Thyroid gland (tissue), 4 donors: ENCODE data around the gene ANGPT4.
A peak's percentile ranks its signal among the peaks of the same experiment; 100 is the strongest.

Source experiments
- POLR2A ChIP-seq, 2 donors: fragments of 450-650 bp; IDR thresholded peaks; one replicate each; pipeline ENCODE4 v1.6.1; 2017; ENCODE audit warnings: antibody characterized with exemption in 2 of 2, mild to moderate bottlenecking in 2 of 2, moderate library complexity in 1 of 2
- TF ChIP-seq, protein P1 (sequence below), 6 experiments: fragments of 200-600 bp in 3 of 6; fragments of 450-650 bp in 3 of 6; sonication (generic) in 3 of 6; IDR thresholded peaks; one replicate each; pipeline ENCODE4 v1.5.1; 2016 to 2019; ENCODE audit warnings: antibody characterized with exemption in 6 of 6, mild to moderate bottlenecking in 2 of 6, inconsistent platforms in 1 of 6, moderate library complexity in 1 of 6

DNA sequence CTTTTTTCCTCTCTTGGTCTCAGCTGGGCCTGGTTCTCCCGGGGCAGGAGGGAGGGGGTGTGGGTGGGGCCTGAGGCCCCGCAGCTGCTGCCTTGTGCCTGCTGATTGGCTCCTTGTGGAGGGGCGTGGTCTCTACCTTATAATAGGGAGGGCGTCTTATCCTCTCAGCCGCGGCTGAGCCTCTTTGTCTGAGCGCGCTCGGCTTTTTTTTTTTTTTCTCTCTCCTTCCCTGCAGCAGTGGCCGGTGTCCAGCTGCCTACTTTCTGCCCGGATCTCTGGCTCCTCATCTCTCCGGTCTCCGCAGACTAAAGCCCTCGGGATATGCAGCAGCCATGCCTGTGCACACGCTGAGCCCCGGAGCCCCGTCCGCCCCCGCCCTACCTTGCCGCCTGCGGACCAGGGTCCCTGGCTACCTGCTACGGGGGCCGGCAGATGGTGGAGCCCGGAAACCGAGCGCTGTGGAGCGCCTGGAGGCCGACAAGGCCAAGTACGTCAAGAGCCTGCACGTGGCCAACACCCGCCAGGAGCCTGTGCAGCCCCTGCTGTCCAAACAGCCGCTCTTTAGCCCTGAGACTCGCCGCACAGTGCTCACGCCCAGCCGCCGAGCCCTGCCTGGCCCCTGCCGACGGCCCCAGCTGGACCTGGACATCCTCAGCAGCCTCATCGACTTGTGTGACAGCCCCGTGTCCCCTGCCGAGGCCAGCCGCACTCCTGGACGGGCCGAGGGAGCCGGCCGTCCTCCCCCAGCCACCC is 71.5 kb downstream of the ANGPT4 start:
- TF ChIP-seq, protein P1, sequence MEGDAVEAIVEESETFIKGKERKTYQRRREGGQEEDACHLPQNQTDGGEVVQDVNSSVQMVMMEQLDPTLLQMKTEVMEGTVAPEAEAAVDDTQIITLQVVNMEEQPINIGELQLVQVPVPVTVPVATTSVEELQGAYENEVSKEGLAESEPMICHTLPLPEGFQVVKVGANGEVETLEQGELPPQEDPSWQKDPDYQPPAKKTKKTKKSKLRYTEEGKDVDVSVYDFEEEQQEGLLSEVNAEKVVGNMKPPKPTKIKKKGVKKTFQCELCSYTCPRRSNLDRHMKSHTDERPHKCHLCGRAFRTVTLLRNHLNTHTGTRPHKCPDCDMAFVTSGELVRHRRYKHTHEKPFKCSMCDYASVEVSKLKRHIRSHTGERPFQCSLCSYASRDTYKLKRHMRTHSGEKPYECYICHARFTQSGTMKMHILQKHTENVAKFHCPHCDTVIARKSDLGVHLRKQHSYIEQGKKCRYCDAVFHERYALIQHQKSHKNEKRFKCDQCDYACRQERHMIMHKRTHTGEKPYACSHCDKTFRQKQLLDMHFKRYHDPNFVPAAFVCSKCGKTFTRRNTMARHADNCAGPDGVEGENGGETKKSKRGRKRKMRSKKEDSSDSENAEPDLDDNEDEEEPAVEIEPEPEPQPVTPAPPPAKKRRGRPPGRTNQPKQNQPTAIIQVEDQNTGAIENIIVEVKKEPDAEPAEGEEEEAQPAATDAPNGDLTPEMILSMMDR (IDR thresholded peaks at IDR 0.05) = no peak
- TF ChIP-seq POLR2A (IDR thresholded peaks at IDR 0.05) = peak in 1 of 2 donors; percentile 41
